ENCODE measurements around the gene PXMP2. TPM values are rescaled to one million over a fixed set of nuclear protein-coding genes. Genes with fewer than 3 reads are reported as not detected.
"Not testable (repeated sequence)": the region's sequence is repeated elsewhere in the genome, so short reads cannot be mapped to it uniquely, and the experiment has no call there.

Gene PXMP2
- total RNA-seq, 2 experiments from 2014 or later = 11.3 to 12.8 TPM

- Mint-ChIP-seq H3K4me1 (ENCODE audit: low read depth) (no peaks in the 10 kb centered on the region), H3K4me3 (no peak overlapping the region), H3K36me3 (ENCODE audit: low read depth) (peaks cover 66% of the 10 kb centered on the region), H3K9me3 (no peaks in the 10 kb centered on the region), H3K27ac (no peak overlapping the region), H3K27me3 (ENCODE audit: low read depth) (no peaks in the 10 kb centered on the region)
- CTCF ChIA-PET = no interaction called here
- intact Hi-C loops (cut with micrococcal nuclease) = no loop called here
- DNase-seq = no peak
Observed at GRCh38 chr12:132735496-132735895, 48.1 kb downstream of the PXMP2 start.

- Mint-ChIP-seq H3K4me3 (no peak overlapping the region), H3K27ac (no peak overlapping the region), H3K9me3 (no peaks in the 10 kb centered on the region), H3K27me3 (ENCODE audit: low read depth) (no peaks in the 10 kb centered on the region), H3K36me3 (ENCODE audit: low read depth) (peaks cover 70% of the 10 kb centered on the region), H3K4me1 (ENCODE audit: low read depth) (no peaks in the 10 kb centered on the region)
- CTCF ChIA-PET = no interaction called here
- no peak for DNase-seq
- intact Hi-C loops (cut with micrococcal nuclease) = no loop called here
Observed at GRCh38 chr12:132736378-132736777, 49.0 kb downstream of the PXMP2 start.

GRCh38 chr12:132736913-132737312, 49.5 kb downstream of the PXMP2 start:
- Mint-ChIP-seq H3K36me3 (ENCODE audit: low read depth) (peaks cover 68% of the 10 kb centered on the region), H3K27me3 (ENCODE audit: low read depth) (no peaks in the 10 kb centered on the region), H3K4me3 (no peak overlapping the region), H3K27ac (no peak overlapping the region), H3K9me3 (no peaks in the 10 kb centered on the region), H3K4me1 (ENCODE audit: low read depth) (no peaks in the 10 kb centered on the region)
- DNase-seq = no peak
- intact Hi-C loops (cut with micrococcal nuclease) = no loop called here
- CTCF ChIA-PET = interaction anchor here (0.6 kb wide), 1 partner anchor 97 kb away, joined by 3 read pairs; no protein-coding TSS in a partner anchor

- Mint-ChIP-seq H3K4me3 (no peak overlapping the region), H3K9me3 (no peaks in the 10 kb centered on the region), H3K36me3 (ENCODE audit: low read depth) (peaks cover 67% of the 10 kb centered on the region), H3K27me3 (ENCODE audit: low read depth) (no peaks in the 10 kb centered on the region), H3K27ac (no peak overlapping the region), H3K4me1 (ENCODE audit: low read depth) (peaks cover 6% of the 10 kb centered on the region)
- intact Hi-C loops (cut with micrococcal nuclease) = no loop called here
- CTCF ChIA-PET = interaction anchor here (1.0 kb wide), 1 partner anchor 10 kb away, joined by 3 read pairs; no protein-coding TSS in a partner anchor
- no peak for DNase-seq
Observed at GRCh38 chr12:132739600-132740312, 52.4 kb downstream of the PXMP2 start.

- DNase-seq = no peak
- Mint-ChIP-seq H3K27ac (no peak overlapping the region), H3K4me3 (no peak overlapping the region), H3K9me3 (no peaks in the 10 kb centered on the region), H3K27me3 (ENCODE audit: low read depth) (no peaks in the 10 kb centered on the region), H3K4me1 (ENCODE audit: low read depth) (peaks cover 6% of the 10 kb centered on the region), H3K36me3 (ENCODE audit: low read depth) (peaks cover 70% of the 10 kb centered on the region)
- CTCF ChIA-PET = interaction anchor here (1.0 kb wide), 1 partner anchor 9 kb away, joined by 3 read pairs; no protein-coding TSS in a partner anchor
- intact Hi-C loops (cut with micrococcal nuclease) = no loop called here
Observed at GRCh38 chr12:132740313-132740646, 52.9 kb downstream of the PXMP2 start.

- H3K36me3 Mint-ChIP-seq (ENCODE audit: low read depth) = peaks cover 68% of the 10 kb centered on the region
- no peaks in the 10 kb centered on the region for H3K9me3 Mint-ChIP-seq
- intact Hi-C loops (cut with micrococcal nuclease) = no loop called here
- CTCF ChIA-PET = no interaction called here
- H3K4me3 Mint-ChIP-seq = no peak overlapping the region
- DNase-seq = no peak
- H3K27ac Mint-ChIP-seq = no peak overlapping the region
- H3K27me3 Mint-ChIP-seq (ENCODE audit: low read depth) = no peaks in the 10 kb centered on the region
- H3K4me1 Mint-ChIP-seq (ENCODE audit: low read depth) = peaks cover 6% of the 10 kb centered on the region
Observed at GRCh38 chr12:132740652-132741051, 53.3 kb downstream of the PXMP2 start.

- intact Hi-C loops (cut with micrococcal nuclease) = no loop called here
- Mint-ChIP-seq H3K4me3 (no peak overlapping the region), H3K27me3 (ENCODE audit: low read depth) (no peaks in the 10 kb centered on the region), H3K27ac (no peak overlapping the region), H3K9me3 (no peaks in the 10 kb centered on the region), H3K4me1 (ENCODE audit: low read depth) (peaks cover 6% of the 10 kb centered on the region), H3K36me3 (ENCODE audit: low read depth) (peaks cover 65% of the 10 kb centered on the region)
- CTCF ChIA-PET = interaction anchor here (0.7 kb wide), 1 partner anchor 9 kb away, joined by 3 read pairs; no protein-coding TSS in a partner anchor
- no peak for DNase-seq
Observed at GRCh38 chr12:132741620-132742019, 54.2 kb downstream of the PXMP2 start.

GRCh38 chr12:132743831-132744230, 56.4 kb downstream of the PXMP2 start:
- no peak overlapping the region for H3K4me3 Mint-ChIP-seq
- peak overlapping the region; percentile 21 for H3K27ac Mint-ChIP-seq
- DNase-seq = no peak
- H3K27me3 Mint-ChIP-seq (ENCODE audit: low read depth) = no peaks in the 10 kb centered on the region
- peaks cover 6% of the 10 kb centered on the region for H3K4me1 Mint-ChIP-seq (ENCODE audit: low read depth)
- CTCF ChIA-PET = no interaction called here
- no peaks in the 10 kb centered on the region for H3K9me3 Mint-ChIP-seq
- H3K36me3 Mint-ChIP-seq (ENCODE audit: low read depth) = peaks cover 70% of the 10 kb centered on the region
- intact Hi-C loops (cut with micrococcal nuclease) = no loop called here

- H3K4me3 Mint-ChIP-seq = no peak overlapping the region
- no peaks in the 10 kb centered on the region for H3K9me3 Mint-ChIP-seq
- no peak for DNase-seq
- CTCF ChIA-PET = no interaction called here
- H3K27me3 Mint-ChIP-seq (ENCODE audit: low read depth) = no peaks in the 10 kb centered on the region
- no peak overlapping the region for H3K27ac Mint-ChIP-seq
- peaks cover 6% of the 10 kb centered on the region for H3K4me1 Mint-ChIP-seq (ENCODE audit: low read depth)
- peaks cover 58% of the 10 kb centered on the region for H3K36me3 Mint-ChIP-seq (ENCODE audit: low read depth)
- intact Hi-C loops (cut with micrococcal nuclease) = no loop called here
Observed at GRCh38 chr12:132746613-132747012, 59.2 kb downstream of the PXMP2 start.

- Mint-ChIP-seq H3K36me3 (ENCODE audit: low read depth) (peaks cover 54% of the 10 kb centered on the region), H3K27ac (no peak overlapping the region), H3K4me3 (no peak overlapping the region), H3K4me1 (ENCODE audit: low read depth) (peaks cover 6% of the 10 kb centered on the region), H3K27me3 (ENCODE audit: low read depth) (no peaks in the 10 kb centered on the region), H3K9me3 (no peaks in the 10 kb centered on the region)
- CTCF ChIA-PET = no interaction called here
- intact Hi-C loops (cut with micrococcal nuclease) = no loop called here
- no peak for DNase-seq
Observed at GRCh38 chr12:132747395-132747794, 60.0 kb downstream of the PXMP2 start.

GRCh38 chr12:132747896-132748295, 60.5 kb downstream of the PXMP2 start:
- intact Hi-C loops (cut with micrococcal nuclease) = no loop called here
- Mint-ChIP-seq H3K36me3 (ENCODE audit: low read depth) (peaks cover 53% of the 10 kb centered on the region), H3K4me3 (no peak overlapping the region), H3K4me1 (ENCODE audit: low read depth) (peaks cover 6% of the 10 kb centered on the region), H3K9me3 (no peaks in the 10 kb centered on the region), H3K27me3 (ENCODE audit: low read depth) (no peaks in the 10 kb centered on the region), H3K27ac (no peak overlapping the region)
- CTCF ChIA-PET = no interaction called here
- no peak for DNase-seq

- Mint-ChIP-seq H3K4me1 (ENCODE audit: low read depth) (peaks cover 6% of the 10 kb centered on the region), H3K27me3 (ENCODE audit: low read depth) (no peaks in the 10 kb centered on the region), H3K9me3 (no peaks in the 10 kb centered on the region), H3K4me3 (no peak overlapping the region), H3K27ac (no peak overlapping the region), H3K36me3 (ENCODE audit: low read depth) (peaks cover 52% of the 10 kb centered on the region)
- DNase-seq = no peak
- intact Hi-C loops (cut with micrococcal nuclease) = no loop called here
- CTCF ChIA-PET = no interaction called here
Observed at GRCh38 chr12:132748319-132748718, 60.9 kb downstream of the PXMP2 start.

GRCh38 chr12:132753670-132754069, 66.3 kb downstream of the PXMP2 start:
- DNase-seq; H3K27ac Mint-ChIP-seq; H3K4me3 Mint-ChIP-seq; H3K27me3 Mint-ChIP-seq (ENCODE audit: low read depth); H3K9me3 Mint-ChIP-seq; intact Hi-C loops (cut with micrococcal nuclease): not testable (repeated sequence)
- peaks cover 18% of the 10 kb centered on the region for H3K4me1 Mint-ChIP-seq (ENCODE audit: low read depth)
- CTCF ChIA-PET = interaction anchor here (0.6 kb wide), 1 partner anchor 16 kb away, joined by 5 read pairs; no protein-coding TSS in a partner anchor
- peaks cover 40% of the 10 kb centered on the region for H3K36me3 Mint-ChIP-seq (ENCODE audit: low read depth)

All from activated naive CD4-positive, alpha-beta T cell treated with anti-CD3 and anti-CD28 coated beads for 36 hours (primary cell).